HEK293T (cell line): ENCODE data around the gene PRPSAP1.

ENCODE experiments used
- CTCF ChIA-PET: fragments of 350-600 bp; formaldehyde crosslinking; extraction: SDS; loops from one replicate; lab custom pipeline; 2021; ENCODE audit warnings: antibody characterized with exemption, inconsistent platforms; lab: Yijun Ruan, JAX
- POLR2A ChIA-PET: fragments of 350-600 bp; formaldehyde crosslinking; extraction: SDS; loops from one replicate; lab custom pipeline; 2020; ENCODE audit warnings: antibody characterized with exemption, inconsistent platforms; lab: Yijun Ruan, JAX
- DNase-seq: peaks from one replicate; pipeline ENCODE4 v3.0.0; 2012; ENCODE audit warnings: mixed read lengths; ENCODE audit errors: extremely low spot score
- ARNT ChIP-seq: fragments of 450-650 bp; IDR thresholded peaks from 2 replicates; pipeline ENCODE4 v1.6.1; 2017; ENCODE audit warnings: mild to moderate bottlenecking
- BHLHE40 ChIP-seq: fragments of 450-650 bp; IDR thresholded peaks from 2 replicates; pipeline ENCODE4 v1.6.1; 2016; ENCODE audit warnings: mild to moderate bottlenecking, moderate library complexity, borderline replicate concordance
- CTBP1 ChIP-seq: fragments of 450-650 bp; IDR thresholded peaks from 2 replicates; pipeline ENCODE4 v1.6.1; 2016; ENCODE audit warnings: borderline replicate concordance
- ELF4 ChIP-seq: fragments of 450-650 bp; IDR thresholded peaks from 2 replicates; pipeline ENCODE4 v1.6.1; 2017; ENCODE audit warnings: antibody characterized with exemption
- FOXA1 ChIP-seq: fragments of 450-650 bp; IDR thresholded peaks from 2 replicates; pipeline ENCODE4 v1.6.1; 2016; ENCODE audit warnings: mild to moderate bottlenecking
- FOXK2 ChIP-seq: fragments of 450-650 bp; IDR thresholded peaks from 2 replicates; pipeline ENCODE4 v1.6.1; 2016; ENCODE audit warnings: mild to moderate bottlenecking
- FOXM1 ChIP-seq: fragments of 450-650 bp; IDR thresholded peaks from 2 replicates; pipeline ENCODE4 v1.6.1; 2017; ENCODE audit warnings: mild to moderate bottlenecking, borderline replicate concordance
- HDGF ChIP-seq: fragments of 450-650 bp; IDR thresholded peaks from 2 replicates; pipeline ENCODE4 v1.6.1; 2017; ENCODE audit warnings: antibody characterized with exemption, borderline replicate concordance
- L3MBTL2 ChIP-seq: fragments of 450-650 bp; conservative IDR thresholded peaks from 2 replicates; pipeline ENCODE4 v1.6.1; 2016; ENCODE audit warnings: mild to moderate bottlenecking
- LEF1 ChIP-seq: fragments of 450-650 bp; IDR thresholded peaks from 2 replicates; pipeline ENCODE4 v1.6.1; 2017; ENCODE audit warnings: mild to moderate bottlenecking, borderline replicate concordance
- NFRKB ChIP-seq: fragments of 450-650 bp; IDR thresholded peaks from 2 replicates; pipeline ENCODE4 v1.6.1; 2016; ENCODE audit warnings: mild to moderate bottlenecking, moderate library complexity
- PKNOX1 ChIP-seq: fragments of 450-650 bp; IDR thresholded peaks from 2 replicates; pipeline ENCODE4 v1.6.1; 2016
- SP1 ChIP-seq: fragments of 450-650 bp; IDR thresholded peaks from 2 replicates; pipeline ENCODE4 v1.6.1; 2017
- SUZ12 ChIP-seq: fragments of 450-650 bp; IDR thresholded peaks from 2 replicates; pipeline ENCODE4 v1.6.1; 2016; ENCODE audit warnings: mild to moderate bottlenecking
- TARDBP ChIP-seq: fragments of 450-650 bp; IDR thresholded peaks from 2 replicates; pipeline ENCODE4 v1.6.1; 2016
- ZNF384 ChIP-seq: fragments of 450-650 bp; IDR thresholded peaks from 2 replicates; pipeline ENCODE4 v1.6.1; 2016

The PRPSAP1 gene

DNA sequence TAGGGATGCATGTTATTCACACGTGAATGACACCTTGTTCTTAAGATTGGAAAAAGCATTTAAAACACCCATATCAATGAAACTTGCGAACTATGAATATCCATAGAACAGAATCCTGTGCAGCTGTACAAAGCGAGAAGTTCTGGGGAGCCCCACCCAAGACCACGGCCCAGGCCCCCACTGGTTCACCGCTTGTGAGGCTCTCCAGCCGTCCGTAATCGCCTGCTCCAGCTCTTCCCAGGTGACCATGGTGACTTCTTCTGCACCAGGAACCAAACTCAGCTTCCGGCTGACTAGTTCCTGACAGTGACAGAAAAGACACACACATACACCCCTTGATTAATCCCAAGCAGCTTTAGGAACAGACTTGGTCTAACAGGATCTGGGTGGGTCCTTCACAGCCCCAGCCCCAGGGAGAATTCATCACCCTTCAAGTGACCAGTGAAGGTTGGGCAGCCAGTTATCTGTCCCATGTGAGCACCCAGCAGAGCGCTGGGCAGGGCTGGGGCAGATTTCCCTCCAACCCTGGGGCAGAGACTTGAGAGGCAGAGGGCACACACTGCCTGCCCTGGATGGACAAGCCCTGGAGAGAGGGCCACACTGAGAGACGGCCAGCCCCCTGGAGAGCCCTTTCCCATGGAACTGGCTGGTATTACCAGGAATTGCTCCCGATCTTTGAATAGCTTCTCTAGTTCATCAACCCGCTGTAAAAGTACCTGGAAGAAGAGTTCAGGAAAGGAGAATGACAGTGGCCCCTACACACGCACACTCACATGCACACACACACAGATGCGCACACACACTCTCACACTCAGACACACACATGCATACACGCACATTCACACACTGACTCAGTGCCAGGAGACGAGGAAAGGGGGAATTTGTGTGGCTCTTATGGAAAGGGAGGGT, 49.2 kb downstream of the PRPSAP1 start:
- TF ChIP-seq FOXA1 (no peak), SUZ12 (no peak), NFRKB (no peak), L3MBTL2 (no peak), FOXM1 (no peak), ELF4 (no peak), SP1 (no peak), PKNOX1 (no peak), LEF1 (no peak), BHLHE40 (no peak), ARNT (no peak), ZNF384 (no peak), HDGF (no peak), FOXK2 (no peak), TARDBP (no peak), CTBP1 (no peak)
- DNase-seq: no peak
- ChIA-PET CTCF (interaction anchor here (0.6 to 4.6 kb wide), 5 partner anchors 23 to 178 kb away, joined by 3 to 42 read pairs (median 6); no protein-coding TSS in a partner anchor), POLR2A (interaction anchor here (1.4 to 1.6 kb wide), 3 partner anchors 40 to 93 kb away, joined by 3 to 6 read pairs (median 4); partner anchors contain the start of gene PRPSAP1)

DNA sequence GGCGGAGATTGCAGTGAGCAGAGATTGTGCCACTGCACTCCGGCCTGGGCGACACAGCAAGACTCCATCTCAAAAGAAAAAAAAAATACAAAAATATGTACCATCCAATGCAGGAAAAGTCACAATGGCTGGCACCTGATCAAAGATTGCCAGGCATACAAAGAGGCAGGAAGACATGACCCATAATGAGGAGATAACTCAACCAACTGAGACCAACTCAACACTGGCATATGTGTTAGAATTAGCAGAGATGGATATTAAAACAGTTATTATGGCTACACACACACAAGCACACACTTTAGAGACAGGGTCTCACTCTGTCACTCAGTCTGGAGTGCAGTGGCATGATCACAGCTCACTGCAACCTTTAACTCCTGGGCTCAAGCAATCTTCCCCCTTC, 56.3 kb downstream of the PRPSAP1 start:
- CTCF ChIA-PET: interaction anchor here (2.4 kb wide), 1 partner anchor 18 kb away, joined by 5 read pairs; no protein-coding TSS in a partner anchor
- TF ChIP-seq SP1 (no peak), LEF1 (no peak), BHLHE40 (no peak), NFRKB (no peak), PKNOX1 (no peak), FOXA1 (no peak), L3MBTL2 (no peak), FOXK2 (no peak), ARNT (no peak), FOXM1 (no peak), HDGF (no peak), ZNF384 (no peak), CTBP1 (no peak), ELF4 (no peak), SUZ12 (no peak)
- no peak for DNase-seq
- POLR2A ChIA-PET: no interaction called here

DNA sequence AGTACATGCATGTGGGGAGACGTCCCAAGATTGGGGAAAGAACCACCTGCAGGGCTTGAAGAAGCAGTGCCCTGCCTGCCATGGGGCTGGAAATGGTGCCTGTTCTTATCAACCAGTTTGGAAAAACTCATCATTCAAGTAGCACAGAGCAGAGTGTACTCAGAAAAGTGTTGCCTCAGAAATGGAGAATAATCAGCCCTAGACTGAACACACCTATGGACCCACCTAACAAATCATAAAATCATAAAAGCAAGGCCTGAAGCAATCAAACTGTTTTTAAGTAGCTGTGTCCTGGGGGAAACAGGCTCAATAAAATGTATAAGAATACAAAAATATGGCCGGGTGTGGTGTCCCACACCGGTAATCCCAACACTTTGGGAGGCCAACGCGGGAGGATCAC, 56.8 kb downstream of the PRPSAP1 start:
- ChIA-PET CTCF (no interaction called here), POLR2A (no interaction called here)
- no peak for TF ChIP-seq SP1
- no peak for DNase-seq

DNA sequence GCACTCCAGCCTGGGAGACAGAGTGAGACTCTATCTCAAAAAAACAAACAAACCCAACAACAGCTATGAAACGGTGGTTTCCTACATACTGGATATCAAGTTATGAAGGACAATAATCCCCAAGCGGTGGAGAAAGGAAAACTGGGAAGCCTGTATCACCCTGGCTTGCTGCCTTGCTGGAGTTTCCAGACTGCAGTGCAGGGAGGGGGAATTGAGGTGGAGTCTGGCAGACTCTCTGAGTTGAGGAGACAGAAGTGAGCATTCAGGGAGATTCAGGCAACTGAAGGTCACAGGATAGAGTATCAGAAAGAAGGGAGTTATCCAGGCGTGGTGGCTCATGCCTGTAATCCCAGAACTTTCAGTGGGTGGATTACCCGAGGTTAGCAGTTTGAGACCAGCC, 57.5 kb downstream of the PRPSAP1 start:
- DNase-seq: no peak
- CTCF ChIA-PET: interaction anchor here (0.6 to 1.9 kb wide), 2 partner anchors 16 to 102 kb away, joined by 3 to 13 read pairs; no protein-coding TSS in a partner anchor
- POLR2A ChIA-PET: no interaction called here
- TF ChIP-seq NFRKB: no peak
- no peak for TF ChIP-seq SP1
- no peak for TF ChIP-seq ARNT
- no peak for TF ChIP-seq ZNF384
- TF ChIP-seq FOXK2: no peak
- TF ChIP-seq PKNOX1: no peak
- no peak for TF ChIP-seq FOXA1
- TF ChIP-seq SUZ12: no peak
- no peak for TF ChIP-seq ELF4

DNA sequence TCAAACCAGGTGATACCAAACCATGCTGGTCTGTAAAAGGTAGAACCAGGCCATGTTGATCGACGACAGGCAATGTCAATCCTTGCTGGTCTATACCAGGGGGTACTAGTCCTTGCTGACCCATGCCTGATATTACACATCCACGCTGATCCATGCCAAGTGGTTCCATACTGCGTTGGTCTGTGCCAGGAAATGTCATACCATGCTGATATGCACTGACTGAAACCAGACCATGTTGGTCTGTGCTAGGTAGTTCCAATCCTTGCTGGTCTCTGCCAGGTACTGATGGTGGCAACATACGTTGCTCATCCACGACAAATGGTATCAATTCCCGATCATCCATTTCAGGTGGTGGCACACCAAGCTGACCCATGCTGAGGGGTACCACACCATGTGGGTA, 60.6 kb downstream of the PRPSAP1 start:
- no peak for DNase-seq
- ChIA-PET POLR2A (no interaction called here), CTCF (no interaction called here)
- TF ChIP-seq SP1 (no peak), BHLHE40 (no peak), PKNOX1 (no peak), FOXM1 (no peak), LEF1 (no peak), FOXK2 (no peak), ARNT (no peak), CTBP1 (no peak), SUZ12 (no peak), FOXA1 (no peak), NFRKB (no peak), L3MBTL2 (no peak), ZNF384 (no peak), TARDBP (no peak), HDGF (no peak), ELF4 (no peak)

- ChIA-PET CTCF (no interaction called here), POLR2A (no interaction called here)
- no peak for DNase-seq
- TF ChIP-seq SP1 (no peak), LEF1 (no peak), PKNOX1 (no peak), ELF4 (no peak)
Measured at GRCh38 chr17:76292567-76292966, 61.1 kb downstream of the PRPSAP1 start.
